Measurements from ENCODE around the gene PTPRCAP.
"Not testable (repeated sequence)": the region's sequence is repeated elsewhere in the genome, so short reads cannot be mapped to it uniquely, and the experiment has no call there.

Gene PTPRCAP, protein sequence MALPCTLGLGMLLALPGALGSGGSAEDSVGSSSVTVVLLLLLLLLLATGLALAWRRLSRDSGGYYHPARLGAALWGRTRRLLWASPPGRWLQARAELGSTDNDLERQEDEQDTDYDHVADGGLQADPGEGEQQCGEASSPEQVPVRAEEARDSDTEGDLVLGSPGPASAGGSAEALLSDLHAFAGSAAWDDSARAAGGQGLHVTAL

DNA sequence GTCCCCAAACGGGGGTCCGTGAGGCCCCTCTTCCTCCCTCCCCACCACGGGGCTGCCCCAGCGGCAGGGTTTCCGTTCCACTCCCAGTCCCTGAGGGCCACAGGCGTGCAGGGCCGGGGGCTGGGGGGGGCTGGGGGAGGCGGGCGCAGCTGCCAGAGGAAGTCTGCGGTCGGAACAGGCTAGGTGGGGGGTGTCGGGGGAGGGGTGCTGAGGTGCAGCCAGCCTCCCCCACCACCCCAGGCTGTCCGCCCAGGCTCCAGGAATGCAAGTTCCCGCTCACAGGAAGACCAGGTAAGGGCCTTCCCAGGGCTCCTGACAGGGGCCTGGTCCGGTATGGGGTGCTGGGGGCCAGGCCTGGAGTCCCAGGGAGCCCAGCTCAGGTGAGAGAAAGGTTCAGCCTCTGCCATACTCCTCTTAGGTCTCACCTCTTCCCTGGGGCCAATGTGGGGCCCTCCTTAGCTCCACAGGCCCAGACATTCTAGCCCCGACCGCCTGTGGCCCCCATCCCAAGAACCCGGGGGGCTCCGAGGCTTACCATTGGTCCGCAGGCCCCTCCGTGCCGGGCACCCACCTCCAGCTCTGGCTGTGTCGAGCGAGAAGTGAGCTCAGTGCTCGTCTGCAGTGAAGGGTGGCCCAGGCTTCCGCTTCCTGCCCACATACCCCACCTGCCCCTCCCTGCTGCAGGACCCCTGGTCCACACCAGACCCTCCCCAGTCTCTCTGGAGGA, at the start of gene PTPRCAP:
Gene PTPRCAP (minus strand): TSS at position 601 of the 727 bp plus-strand sequence. CDS start 63 bp downstream, at position 538.
- H3K36me3 Mint-ChIP-seq, result no peaks in the 10 kb centered on the region
- peaks cover 61% of the 10 kb centered on the region for H3K4me1 Mint-ChIP-seq (ENCODE audit: low read depth)
- H3K27ac Mint-ChIP-seq, result peak within 1 kb of the TSS; percentile 88
- H3K27me3 Mint-ChIP-seq, result no peaks in the 10 kb centered on the region
- peak within 1 kb of the TSS; percentile 94 for H3K4me3 Mint-ChIP-seq
- no peaks in the 10 kb centered on the region for H3K9me3 Mint-ChIP-seq (ENCODE audit: low read depth)

DNA sequence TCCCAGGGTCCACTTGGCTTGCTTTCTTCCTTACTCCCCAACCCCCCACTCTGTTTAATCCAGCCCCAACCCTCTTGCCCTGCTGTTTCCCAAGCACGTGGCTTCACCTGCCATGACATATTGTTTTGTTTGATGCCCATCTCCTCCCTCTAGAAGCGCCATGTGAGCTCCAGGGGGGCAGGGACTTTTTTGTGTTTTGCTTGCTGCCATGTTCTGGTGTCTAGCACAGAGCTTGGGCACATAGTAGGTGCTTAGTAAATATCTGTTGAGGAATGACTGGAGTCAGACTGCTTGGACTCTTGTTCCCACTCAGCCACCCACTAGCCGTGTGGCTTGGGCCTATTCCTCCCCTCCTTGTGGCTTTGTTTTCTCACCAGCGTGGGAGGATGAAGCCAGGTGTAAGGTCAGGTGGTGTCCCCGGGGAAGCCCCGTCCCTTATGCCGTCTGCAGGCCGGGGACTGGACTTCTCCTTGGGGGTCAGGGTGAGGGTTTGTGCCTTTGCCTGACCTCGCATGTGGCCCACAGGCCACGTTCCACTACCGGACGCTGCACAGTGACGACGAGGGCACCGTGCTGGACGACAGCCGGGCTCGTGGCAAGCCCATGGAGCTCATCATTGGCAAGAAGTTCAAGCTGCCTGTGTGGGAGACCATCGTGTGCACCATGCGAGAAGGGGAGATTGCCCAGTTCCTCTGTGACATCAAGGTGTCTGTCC, 49.2 kb upstream of the PTPRCAP start:
- Mint-ChIP-seq H3K27ac (peak overlapping the region; percentile 98), H3K4me1 (ENCODE audit: low read depth) (peaks cover 63% of the 10 kb centered on the region), H3K4me3 (peak overlapping the region; percentile 81), H3K9me3 (ENCODE audit: low read depth) (no peaks in the 10 kb centered on the region), H3K27me3 (no peaks in the 10 kb centered on the region), H3K36me3 (peaks cover 10% of the 10 kb centered on the region)

DNA sequence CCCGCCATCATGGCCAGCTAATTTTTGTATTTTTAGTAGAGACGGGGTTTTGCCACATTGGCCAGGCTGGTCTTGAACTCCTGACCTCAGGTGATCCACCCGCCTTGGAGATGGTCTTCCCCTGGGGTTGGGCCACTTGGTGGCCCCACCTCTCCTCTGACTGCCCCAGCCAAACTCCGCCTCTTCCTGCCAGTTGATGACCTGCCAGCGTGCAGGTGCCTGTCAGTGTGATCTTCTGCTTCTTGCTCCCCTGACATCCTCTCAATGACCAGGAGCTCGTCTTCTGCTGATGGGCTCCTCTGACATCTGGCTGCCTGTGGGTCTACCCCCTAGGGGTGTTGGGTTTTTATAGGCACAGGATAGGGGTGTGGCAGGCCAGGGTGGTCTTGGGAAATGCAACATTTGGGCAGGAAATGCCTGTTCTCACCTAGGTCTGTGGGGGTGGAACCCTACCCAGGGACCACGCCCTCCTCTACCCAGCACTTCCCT, 48.4 kb upstream of the PTPRCAP start:
- Mint-ChIP-seq H3K36me3 (peaks cover 10% of the 10 kb centered on the region), H3K27ac (peak overlapping the region; percentile 98), H3K4me1 (ENCODE audit: low read depth) (peaks cover 63% of the 10 kb centered on the region), H3K4me3 (peak overlapping the region; percentile 81)
- H3K27me3 Mint-ChIP-seq; H3K9me3 Mint-ChIP-seq (ENCODE audit: low read depth): not testable (repeated sequence)

DNA sequence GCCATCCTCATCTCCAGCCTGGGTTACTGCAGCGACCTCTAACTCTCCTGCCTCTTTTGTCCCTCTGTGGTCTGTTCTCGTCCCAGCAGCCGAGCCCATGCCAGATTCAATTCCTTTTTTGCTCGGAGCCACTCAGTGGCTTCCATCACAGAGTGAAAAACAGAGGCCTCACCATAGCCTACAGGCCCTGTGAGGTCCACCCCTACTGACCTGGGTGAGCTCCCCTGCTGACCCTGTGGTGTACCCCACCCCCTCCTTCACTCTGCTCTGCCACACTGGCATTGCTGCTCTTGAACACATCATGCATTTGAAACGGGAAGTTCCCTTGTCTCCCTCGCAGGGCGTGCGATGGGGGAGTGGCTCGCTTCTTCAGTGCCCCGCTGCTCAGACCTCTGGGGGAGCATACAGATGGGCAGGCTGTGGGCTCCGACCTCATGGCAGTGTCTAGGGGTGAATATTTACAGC, 47.4 kb upstream of the PTPRCAP start:
- Mint-ChIP-seq H3K27ac (peak overlapping the region; percentile 99), H3K36me3 (peaks cover 10% of the 10 kb centered on the region), H3K27me3 (no peaks in the 10 kb centered on the region), H3K4me1 (ENCODE audit: low read depth) (peaks cover 62% of the 10 kb centered on the region), H3K4me3 (peak overlapping the region; percentile 93), H3K9me3 (ENCODE audit: low read depth) (no peaks in the 10 kb centered on the region)

DNA sequence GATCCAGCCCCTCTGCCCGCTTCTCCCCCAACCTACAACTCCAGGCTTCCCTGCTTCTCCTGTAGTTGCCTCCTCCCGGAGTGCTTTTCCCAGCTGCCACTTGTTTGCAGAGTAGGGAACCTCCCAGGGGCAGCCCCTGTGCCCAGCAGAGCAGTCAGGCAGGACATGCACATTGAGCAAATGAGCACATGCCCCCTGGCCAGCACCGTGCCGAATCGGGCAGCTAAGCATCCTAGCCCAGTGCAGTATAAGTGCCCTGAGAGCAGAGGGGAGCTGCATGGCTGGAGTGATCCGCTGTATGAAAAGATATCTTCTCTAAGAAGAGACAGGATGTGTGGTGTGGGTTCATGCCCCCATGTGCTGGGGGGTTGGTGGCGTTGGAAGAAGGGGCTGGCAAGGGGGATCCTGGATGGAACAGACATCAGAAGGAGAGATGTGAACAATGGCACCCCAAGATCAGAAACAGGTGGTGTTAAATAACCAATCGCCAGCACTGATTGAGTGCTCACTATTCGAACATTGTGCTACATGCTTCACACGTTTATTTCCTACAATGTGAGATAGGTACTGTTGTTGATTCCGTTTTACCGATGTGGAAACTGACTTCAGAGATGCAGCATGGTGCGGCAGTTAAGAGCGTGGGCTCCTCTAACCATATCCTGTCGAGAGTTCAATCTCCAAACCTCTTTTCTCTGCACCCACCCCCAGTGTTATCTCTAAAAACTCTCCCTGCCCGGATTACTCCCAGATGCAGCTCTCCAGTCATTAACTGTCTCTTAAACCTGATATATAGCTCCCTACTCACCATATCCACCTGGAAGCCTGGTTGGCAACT, 46.6 kb upstream of the PTPRCAP start:
- no peaks in the 10 kb centered on the region for H3K9me3 Mint-ChIP-seq (ENCODE audit: low read depth)
- H3K4me1 Mint-ChIP-seq (ENCODE audit: low read depth), result peaks cover 58% of the 10 kb centered on the region
- no peaks in the 10 kb centered on the region for H3K27me3 Mint-ChIP-seq
- H3K4me3 Mint-ChIP-seq, result peak overlapping the region; percentile 93
- peak overlapping the region; percentile 99 for H3K27ac Mint-ChIP-seq
- H3K36me3 Mint-ChIP-seq, result peaks cover 6% of the 10 kb centered on the region

DNA sequence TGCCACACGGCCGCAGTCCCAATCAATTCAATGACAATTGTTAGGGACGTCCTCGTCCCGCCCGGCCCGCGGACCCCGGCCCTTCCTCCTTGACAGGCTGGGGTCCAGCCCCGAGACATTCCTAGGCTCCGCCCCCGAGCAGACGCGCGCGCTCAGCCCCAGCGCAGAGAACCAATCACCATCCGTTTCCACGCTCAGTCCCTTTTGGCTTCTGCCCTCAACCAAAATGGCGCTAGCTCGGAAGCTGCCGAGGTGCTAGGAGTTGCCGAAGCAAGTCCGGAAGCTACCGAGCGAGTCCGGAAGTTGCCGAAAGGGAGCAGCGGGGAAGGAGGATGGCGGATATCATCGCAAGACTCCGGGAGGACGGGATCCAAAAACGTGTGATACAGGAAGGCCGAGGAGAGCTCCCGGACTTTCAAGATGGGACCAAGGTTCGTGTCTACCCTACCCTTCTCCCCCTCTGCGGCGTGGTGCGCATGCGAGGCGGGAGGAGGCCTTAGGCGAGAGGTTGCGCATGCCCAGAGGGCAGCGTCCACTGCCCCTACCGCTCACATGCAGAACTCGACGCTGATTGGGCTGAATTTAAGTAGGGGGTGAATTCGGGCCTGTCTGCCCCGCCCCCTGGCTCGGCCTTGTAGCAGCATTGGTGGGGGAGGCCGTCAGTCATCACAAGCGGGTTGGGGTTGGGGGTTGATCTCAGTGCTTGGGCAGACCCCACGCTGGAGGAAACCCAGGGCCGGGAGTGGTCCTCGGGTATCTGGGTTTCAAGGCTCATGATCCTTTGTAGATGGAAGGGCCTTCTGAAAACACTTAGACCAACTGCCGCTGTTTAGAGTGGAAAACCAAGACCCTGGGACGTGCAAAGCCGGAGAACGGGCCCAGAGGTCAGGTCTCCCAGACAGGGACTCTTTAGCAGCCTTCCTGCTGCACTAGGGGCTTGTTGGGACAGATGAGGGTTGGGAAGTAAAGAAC, 45.6 kb upstream of the PTPRCAP start, which contains the start of gene AIP:
Gene AIP (plus strand): TSS at position 200 of the 972 bp plus-strand sequence. CDS start 133 bp downstream, at position 333.
- Mint-ChIP-seq H3K27me3 (no peaks in the 10 kb centered on the region), H3K4me3 (peak within 1 kb of the TSS; percentile 93)

DNA sequence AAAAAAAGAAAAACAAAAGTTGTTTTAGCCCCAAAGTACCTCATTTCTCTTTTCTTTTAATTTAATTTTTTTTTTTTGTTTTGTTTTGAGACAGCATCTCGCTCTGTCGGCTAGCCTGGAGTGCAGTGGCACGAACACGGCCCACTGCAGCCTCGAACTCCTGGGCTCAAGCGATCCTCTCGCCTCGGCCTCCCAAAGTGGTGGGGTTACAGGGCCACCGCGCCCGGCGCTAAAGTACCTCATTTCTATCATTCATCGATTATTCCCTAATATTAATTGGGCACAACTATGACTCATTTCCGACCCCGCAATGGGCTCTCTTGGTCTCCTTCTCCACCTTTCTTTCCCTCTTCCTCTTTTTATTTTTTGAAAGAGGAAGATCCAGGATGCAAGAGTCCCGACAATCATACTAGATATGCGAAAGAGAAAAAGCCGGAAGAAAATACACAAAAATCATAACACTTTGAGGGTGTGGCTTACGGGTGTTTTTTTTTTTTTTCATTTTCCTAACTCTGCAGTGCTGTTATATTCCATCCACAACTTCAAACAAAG, 44.9 kb upstream of the PTPRCAP start:
- Mint-ChIP-seq H3K27me3 (no peaks in the 10 kb centered on the region), H3K27ac (peak overlapping the region; percentile 99), H3K9me3 (ENCODE audit: low read depth) (no peaks in the 10 kb centered on the region), H3K4me1 (ENCODE audit: low read depth) (peaks cover 49% of the 10 kb centered on the region), H3K4me3 (peak overlapping the region; percentile 93), H3K36me3 (no peaks in the 10 kb centered on the region)

More for the DNA sequence above, 45.6 kb upstream of the PTPRCAP start, which contains the start of gene AIP:
- Mint-ChIP-seq H3K36me3 (peaks cover 6% of the 10 kb centered on the region), H3K4me1 (ENCODE audit: low read depth) (peaks cover 56% of the 10 kb centered on the region), H3K9me3 (ENCODE audit: low read depth) (no peaks in the 10 kb centered on the region), H3K27ac (peak within 1 kb of the TSS; percentile 99)

DNA sequence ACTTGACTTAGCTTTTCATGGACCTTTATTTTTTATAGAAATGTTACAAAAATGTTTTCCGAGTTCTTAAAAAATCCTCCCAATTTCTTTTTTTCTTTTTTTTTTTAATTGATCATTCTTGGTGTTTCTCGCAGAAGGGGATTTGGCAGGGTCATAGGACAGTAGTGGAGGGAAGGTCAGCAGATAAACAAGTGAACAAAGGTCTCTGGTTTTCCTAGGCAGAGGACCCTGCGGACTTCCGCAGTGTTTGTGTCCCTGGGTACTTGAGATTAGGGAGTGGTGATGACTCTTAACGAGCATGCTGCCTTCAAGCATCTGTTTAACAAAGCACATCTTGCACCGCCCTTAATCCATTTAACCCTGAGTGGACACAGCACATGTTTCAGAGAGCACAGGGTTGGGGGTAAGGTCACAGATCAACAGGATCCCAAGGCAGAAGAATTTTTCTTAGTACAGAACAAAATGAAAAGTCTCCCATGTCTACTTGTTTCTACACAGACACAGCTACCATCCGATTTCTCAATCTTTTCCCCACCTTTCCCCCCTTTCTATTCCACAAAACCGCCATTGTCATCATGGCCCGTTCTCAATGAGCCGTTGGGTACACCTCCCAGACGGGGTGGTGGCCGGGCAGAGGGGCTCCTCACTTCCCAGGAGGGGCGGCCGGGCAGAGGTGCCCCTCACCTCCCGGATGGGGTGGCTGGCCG, 40.0 kb upstream of the PTPRCAP start:
- H3K4me1 Mint-ChIP-seq (ENCODE audit: low read depth); H3K36me3 Mint-ChIP-seq; H3K9me3 Mint-ChIP-seq (ENCODE audit: low read depth); H3K27me3 Mint-ChIP-seq; H3K27ac Mint-ChIP-seq; H3K4me3 Mint-ChIP-seq: not testable (repeated sequence)

DNA sequence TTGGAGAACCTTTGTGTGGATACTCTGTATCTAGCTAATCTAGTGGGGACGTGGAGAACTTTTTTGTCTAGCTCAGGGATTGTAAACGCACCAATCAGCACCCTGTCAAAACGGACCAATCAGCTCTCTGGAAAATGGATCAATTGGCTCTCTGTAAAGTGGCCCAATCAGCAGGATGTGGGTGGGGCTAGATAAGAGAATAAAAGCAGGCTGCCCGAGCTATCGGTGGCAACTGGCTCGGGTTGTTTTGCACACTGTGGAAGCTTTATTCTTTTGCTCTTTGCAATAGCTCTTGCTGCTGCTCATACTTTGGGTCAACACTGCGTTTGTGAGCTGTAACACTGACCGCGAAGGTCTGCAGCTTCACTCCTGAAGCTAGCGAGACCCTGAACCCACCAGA, 39.2 kb upstream of the PTPRCAP start:
- H3K9me3 Mint-ChIP-seq (ENCODE audit: low read depth), result not testable (repeated sequence)

DNA sequence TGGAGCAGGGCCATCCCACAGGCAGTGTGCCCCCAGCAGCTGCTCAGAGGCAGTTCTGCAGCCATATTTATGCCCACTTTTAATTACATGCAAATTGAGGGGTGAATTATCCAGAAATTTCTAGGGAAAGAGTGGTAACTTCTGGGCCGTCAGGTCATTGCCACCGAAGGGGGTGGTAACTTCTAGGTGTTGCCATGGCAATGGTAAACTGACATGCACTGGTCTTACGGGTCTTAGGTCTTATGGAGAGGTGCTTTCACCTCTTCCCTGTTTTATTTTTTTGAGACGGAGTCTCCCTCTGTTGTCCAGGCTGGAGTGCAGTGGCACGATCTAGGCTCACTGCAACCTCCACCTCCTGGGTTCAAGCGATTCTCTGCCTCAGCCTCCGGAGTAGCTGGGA, 35.4 kb upstream of the PTPRCAP start:
- H3K4me3 Mint-ChIP-seq, result no peak overlapping the region
- no peaks in the 10 kb centered on the region for H3K9me3 Mint-ChIP-seq (ENCODE audit: low read depth)
- no peak overlapping the region for H3K27ac Mint-ChIP-seq
- H3K4me1 Mint-ChIP-seq (ENCODE audit: low read depth), result peaks cover 5% of the 10 kb centered on the region
- no peaks in the 10 kb centered on the region for H3K27me3 Mint-ChIP-seq
- no peaks in the 10 kb centered on the region for H3K36me3 Mint-ChIP-seq

More for the DNA sequence above, 39.2 kb upstream of the PTPRCAP start:
- not testable (repeated sequence) for H3K4me3 Mint-ChIP-seq; H3K36me3 Mint-ChIP-seq; H3K4me1 Mint-ChIP-seq (ENCODE audit: low read depth); H3K27ac Mint-ChIP-seq; H3K27me3 Mint-ChIP-seq

DNA sequence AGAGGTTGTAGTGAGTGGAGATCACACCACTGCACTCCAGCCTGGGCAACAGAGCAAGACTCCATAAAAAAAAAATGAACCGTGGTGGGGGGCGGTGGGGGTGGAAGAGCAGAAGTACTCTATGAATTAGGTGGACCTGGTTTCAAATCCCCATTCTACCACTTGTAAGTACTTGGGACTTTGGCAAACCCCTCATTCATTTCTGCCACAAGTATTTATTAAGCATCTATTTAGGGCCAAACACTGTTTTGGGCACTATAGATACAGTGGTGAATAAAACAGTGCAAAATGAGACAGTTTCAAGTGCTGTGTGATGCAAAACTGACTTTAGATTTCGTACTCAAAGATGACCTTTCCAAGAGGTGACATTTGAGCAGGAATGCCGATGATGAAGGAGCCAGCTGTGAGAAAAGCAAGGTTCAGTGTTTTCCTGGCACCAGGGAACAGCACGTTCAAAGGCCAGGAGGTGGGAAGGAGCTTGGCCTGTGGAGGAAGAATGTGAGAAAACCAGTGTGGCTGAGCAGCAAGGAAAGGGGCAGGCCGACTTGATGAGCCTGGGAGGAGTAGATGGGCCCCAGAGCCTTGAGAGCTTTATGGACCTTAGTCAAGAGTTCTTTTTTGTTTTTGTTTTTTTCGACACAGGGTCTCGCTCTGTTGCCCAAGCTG, 33.0 kb upstream of the PTPRCAP start:
- no peaks in the 10 kb centered on the region for H3K27me3 Mint-ChIP-seq
- H3K27ac Mint-ChIP-seq, result no peak overlapping the region
- peak overlapping the region; percentile 77 for H3K4me3 Mint-ChIP-seq
- peaks cover 17% of the 10 kb centered on the region for H3K4me1 Mint-ChIP-seq (ENCODE audit: low read depth)
- H3K36me3 Mint-ChIP-seq, result no peaks in the 10 kb centered on the region
- H3K9me3 Mint-ChIP-seq (ENCODE audit: low read depth), result no peaks in the 10 kb centered on the region

DNA sequence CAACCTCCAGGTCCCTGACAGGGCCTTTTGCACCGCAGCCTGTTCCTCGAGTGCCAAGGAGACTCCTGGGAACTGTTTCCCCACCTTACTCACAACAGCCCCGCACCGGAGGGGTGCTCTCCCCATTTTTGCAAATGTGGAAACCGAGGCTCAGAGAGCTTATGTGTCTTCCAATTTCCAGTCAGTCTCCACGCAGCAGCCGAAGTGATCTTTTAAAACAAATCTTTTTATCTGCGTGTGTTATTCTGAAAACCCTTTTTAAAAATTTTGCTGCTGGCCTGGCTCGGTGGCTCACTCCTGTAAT, 32.0 kb upstream of the PTPRCAP start:
- Mint-ChIP-seq H3K4me1 (ENCODE audit: low read depth) (peaks cover 21% of the 10 kb centered on the region), H3K4me3 (peak overlapping the region; percentile 77), H3K9me3 (ENCODE audit: low read depth) (no peaks in the 10 kb centered on the region), H3K27ac (peak overlapping the region; percentile 64), H3K36me3 (no peaks in the 10 kb centered on the region), H3K27me3 (no peaks in the 10 kb centered on the region)
